GM23338 (cell line): ENCODE measurements around the gene ACVR1C. TPM values are rescaled to one million over a fixed set of nuclear protein-coding genes. Genes with fewer than 3 reads are reported as not detected.

Source experiments
- CREB1 ChIP-seq: fragments of 250-450 bp; sonication (Bioruptor Pico); IDR thresholded peaks from 2 replicates; pipeline ENCODE4 v1.5.0; 2020; ENCODE audit warnings: low read depth, mild to moderate bottlenecking, moderate library complexity
- EZH2 ChIP-seq: fragments of 200-600 bp; sonication (generic); IDR thresholded peaks from one replicate; pipeline ENCODE4 v1.8.0; 2017; ENCODE audit warnings: antibody characterized with exemption, mild to moderate bottlenecking, low read depth; ENCODE audit not compliant: unreplicated experiment
- EZH2phosphoT487 ChIP-seq: fragments of 200-600 bp; sonication (generic); IDR thresholded peaks from one replicate; pipeline ENCODE4 v1.8.1; 2018; ENCODE audit warnings: antibody characterized with exemption; ENCODE audit not compliant: unreplicated experiment
- JUNB ChIP-seq: IDR thresholded peaks from one replicate; pipeline ENCODE4 v1.6.1; 2016; ENCODE audit warnings: antibody characterized with exemption; ENCODE audit not compliant: unreplicated experiment
- POLR2AphosphoS5 ChIP-seq: IDR thresholded peaks from 2 replicates; pipeline ENCODE4 v1.6.1; 2016; ENCODE audit warnings: antibody characterized with exemption, low read depth
- REST ChIP-seq: IDR thresholded peaks from one replicate; pipeline ENCODE4 v1.6.1; 2018; ENCODE audit warnings: antibody characterized with exemption; ENCODE audit not compliant: unreplicated experiment
- STAT1 ChIP-seq: IDR thresholded peaks from one replicate; pipeline ENCODE4 v1.6.1; 2016; ENCODE audit warnings: antibody characterized with exemption; ENCODE audit not compliant: unreplicated experiment
- ZNF331 ChIP-seq: fragments of 250-450 bp; sonication (Bioruptor Pico); IDR thresholded peaks from 2 replicates; pipeline ENCODE4 v1.5.0; 2020; ENCODE audit warnings: low read depth, mild to moderate bottlenecking, moderate library complexity
- ZNF462 ChIP-seq: fragments of 250-450 bp; sonication (Bioruptor Pico); IDR thresholded peaks from 2 replicates; pipeline ENCODE4 v1.5.0; 2020; ENCODE audit warnings: mild to moderate bottlenecking, moderate library complexity
- polyA plus RNA-seq: library from polyadenylated mRNA; unstranded; fragments of >200 nt; fragmentation: Nextera tagmentation; extraction: Ambion mirVana; gene quantifications from 2 replicates; pipeline ENCODE4 v1.2.1, GENCODE V29; 2016
- total RNA-seq: library from RNA; depleted of rRNA; stranded (reverse); fragments of >200 nt; shearing (Covaris generic); gene quantifications from 2 replicates; pipeline ENCODE4 v1.2.3, GENCODE V29; 2014

The ACVR1C gene
- total and polyA plus RNA-seq, 2 experiments from 2014 or later = 0.61 to 0.94 TPM

GRCh38 chr2:157489983-157490382 lies 138.7 kb downstream of the ACVR1C start (continued):
- TF ChIP-seq ZNF462 (CRISPR knock-in tag) (no peak), POLR2AphosphoS5 (no peak), REST (no peak), STAT1 (no peak), JUNB (no peak), EZH2phosphoT487 (no peak), ZNF331 (no peak), CREB1 (CRISPR knock-in tag) (no peak), EZH2 (no peak)
